G401 (cell line): ENCODE results near the gene SFXN3. TPM values are rescaled to one million over a fixed set of nuclear protein-coding genes. Genes with fewer than 3 reads are reported as not detected.

Source experiments
- DNase-seq: peaks from one replicate; pipeline ENCODE4 v3.0.0-alpha.2; 2015; ENCODE audit warnings: low spot score
- in situ Hi-C: cut with HindIII; loops from 2 replicates; pipeline ENCODE4 v1.10.0; 2016; ENCODE audit warnings: low sequenced_read_pairs, mixed read lengths
- total RNA-seq: library from RNA; depleted of rRNA; stranded (reverse); fragments of >200 nt; shearing (Covaris generic); gene quantifications from 2 replicates; pipeline ENCODE4 v1.2.3, GENCODE V29; 2014; rRNA removed

Gene SFXN3
- total RNA-seq, result 58.9 and 65.7 TPM in 2 replicates

DNA sequence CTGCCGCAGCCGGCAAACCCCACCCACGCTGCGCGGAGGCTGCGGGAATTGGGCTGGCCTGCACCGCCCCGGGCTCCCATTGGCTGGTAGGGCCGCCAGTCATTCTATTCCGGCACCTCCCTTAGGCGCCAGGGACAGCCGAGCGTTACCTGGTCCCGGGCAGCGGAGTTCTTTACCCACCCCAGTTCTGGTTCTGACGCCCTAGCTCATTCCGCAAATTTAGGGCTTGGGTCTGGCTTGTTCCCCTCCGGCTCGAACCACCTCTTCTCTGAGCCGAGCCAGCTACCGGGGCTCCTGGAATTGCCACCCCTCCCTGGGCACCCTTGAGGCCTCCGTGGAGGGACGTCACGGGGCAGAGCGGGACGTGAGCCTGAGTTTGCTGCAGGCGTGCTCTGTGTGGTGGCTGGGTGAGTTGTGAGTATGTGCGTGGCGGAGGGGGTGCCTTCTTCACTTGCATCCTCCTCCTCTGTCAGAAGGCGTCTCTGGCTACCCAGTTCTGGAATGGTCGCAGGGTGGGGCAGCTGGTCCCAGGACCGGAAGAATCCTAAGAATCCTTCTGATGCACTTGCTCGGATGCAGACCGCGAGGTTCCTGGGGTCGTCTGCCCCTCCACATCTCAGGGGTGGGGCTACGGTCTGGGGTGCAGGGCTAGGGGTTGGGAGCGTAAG is at the start of gene SFXN3, which contains the start of gene PDZD7:
Gene SFXN3 (plus strand): TSS at position 107 of the 668 bp plus-strand sequence. CDS start 3,461 bp downstream, outside the sequence.
Gene PDZD7 (minus strand): TSS at position 2 of the 668 bp plus-strand sequence. CDS start 910 bp downstream, outside the sequence.
- in situ Hi-C loops, result no loop called here
- DNase-seq, result peak; percentile 97

- DNase-seq, result peak; percentile 91
- in situ Hi-C loops, result no loop called here
Observed at GRCh38 chr10:100982916-100983830, 47.9 kb upstream of the SFXN3 start.

- in situ Hi-C loops, result no loop called here
- no peak for DNase-seq
Observed at GRCh38 chr10:100983868-100984671, 47.0 kb upstream of the SFXN3 start.

GRCh38 chr10:100984672-100985177 is 46.3 kb upstream of the SFXN3 start:
- DNase-seq, result no peak
- in situ Hi-C loops, result no loop called here

GRCh38 chr10:100985336-100985735 is 45.7 kb upstream of the SFXN3 start:
- in situ Hi-C loops, result no loop called here
- no peak for DNase-seq

- no peak for DNase-seq
- in situ Hi-C loops, result no loop called here
Observed at GRCh38 chr10:100986623-100986951, 44.4 kb upstream of the SFXN3 start.

DNA sequence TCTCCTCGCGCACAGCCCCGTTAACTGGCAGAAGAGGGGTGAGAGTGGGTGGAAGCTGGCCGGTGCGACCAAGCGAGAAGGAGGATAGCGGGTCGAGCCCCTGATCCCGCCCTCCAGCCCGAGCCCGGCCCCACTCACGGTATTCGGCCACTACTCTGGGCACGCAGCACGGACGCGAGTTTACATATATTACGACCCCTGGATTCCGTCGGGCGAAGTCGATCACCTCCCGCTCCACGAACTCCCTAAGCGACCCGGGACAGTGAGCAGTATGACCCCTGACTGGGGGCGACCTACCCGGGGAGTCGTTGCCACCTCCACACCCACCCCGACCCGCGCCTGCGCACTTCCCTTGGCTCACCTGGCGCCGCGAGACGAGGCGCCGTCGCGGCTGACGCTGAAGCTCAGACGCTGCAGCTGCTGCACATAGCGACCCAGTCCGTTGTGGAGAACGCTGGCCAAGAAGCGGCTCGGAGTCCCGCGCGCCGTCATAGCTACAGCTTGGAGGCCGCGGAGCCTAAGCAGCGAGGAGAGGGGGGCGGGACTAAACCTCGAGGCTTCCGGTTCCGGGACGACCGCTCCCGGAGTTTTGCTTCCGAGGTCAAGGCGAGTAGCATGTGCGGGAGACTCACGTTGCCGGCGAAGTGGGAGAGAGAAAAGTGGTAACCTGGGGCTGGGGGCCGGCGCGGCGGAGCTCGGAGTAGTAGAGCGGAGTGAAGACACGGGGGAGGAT is 43.9 kb upstream of the SFXN3 start, which contains the start of the genes MRPL43 and TWNK:
Gene MRPL43 (minus strand): TSS at position 546 of the 733 bp plus-strand sequence. CDS start 54 bp downstream, at position 492.
Gene TWNK (plus strand): TSS at position 592 of the 733 bp plus-strand sequence. CDS start 668 bp downstream, outside the sequence.
- DNase-seq, result peak; percentile 91
- in situ Hi-C loops, result no loop called here

DNA sequence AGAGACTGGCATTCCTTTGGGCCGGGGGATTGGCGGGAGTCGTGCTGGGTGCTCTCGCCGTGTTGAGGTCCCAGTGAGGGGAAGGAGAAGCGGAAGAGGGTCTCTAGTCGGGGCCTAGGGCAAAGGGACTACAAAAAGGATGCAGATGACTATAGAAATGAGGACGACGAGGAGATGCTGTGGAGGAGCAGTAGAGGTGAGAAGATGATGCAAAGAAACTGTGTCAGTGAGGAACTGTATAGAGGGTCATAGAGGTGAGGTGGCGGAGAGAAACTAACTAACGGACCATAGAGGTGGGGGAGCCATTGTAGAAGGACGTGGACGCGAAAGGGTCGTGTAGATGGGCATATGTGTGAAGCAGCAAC is 43.4 kb upstream of the SFXN3 start:
- DNase-seq, result no peak
- in situ Hi-C loops, result no loop called here

DNA sequence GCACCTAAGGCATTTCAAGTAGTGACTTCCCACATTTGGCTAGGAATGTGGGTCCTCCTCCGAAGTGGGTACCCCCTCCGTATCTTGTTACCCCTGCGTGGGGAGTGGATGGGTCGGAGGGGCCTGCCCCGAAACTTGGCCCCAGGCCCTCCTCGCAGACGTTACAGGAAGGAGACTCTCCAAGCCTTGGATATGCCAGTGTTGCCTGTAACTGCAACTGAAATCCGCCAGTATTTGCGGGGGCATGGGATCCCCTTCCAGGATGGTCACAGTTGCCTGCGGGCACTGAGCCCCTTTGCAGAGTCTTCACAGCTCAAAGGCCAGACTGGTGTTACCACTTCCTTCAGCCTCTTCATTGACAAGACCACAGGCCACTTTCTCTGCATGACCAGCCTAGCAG is 42.9 kb upstream of the SFXN3 start:
- in situ Hi-C loops, result no loop called here

DNA sequence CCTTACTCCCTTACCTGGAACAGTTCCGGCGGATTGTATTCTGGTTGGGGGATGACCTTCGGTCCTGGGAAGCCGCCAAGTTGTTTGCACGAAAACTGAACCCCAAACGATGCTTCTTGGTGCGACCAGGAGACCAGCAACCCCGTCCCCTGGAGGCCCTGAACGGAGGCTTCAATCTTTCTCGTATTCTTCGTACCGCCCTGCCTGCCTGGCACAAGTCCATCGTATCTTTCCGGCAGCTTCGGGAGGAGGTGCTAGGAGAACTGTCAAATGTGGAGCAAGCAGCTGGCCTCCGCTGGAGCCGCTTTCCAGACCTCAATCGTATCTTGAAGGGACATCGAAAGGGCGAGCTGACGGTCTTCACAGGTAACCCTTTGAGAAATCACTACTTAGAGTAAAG is 41.9 kb upstream of the SFXN3 start:
- in situ Hi-C loops, result no loop called here
- DNase-seq, result no peak

More for the DNA sequence above, 42.9 kb upstream of the SFXN3 start:
- DNase-seq, result no peak

- peak; percentile 69 for DNase-seq
Observed at GRCh38 chr10:100993986-100994708, 36.9 kb upstream of the SFXN3 start.

DNA sequence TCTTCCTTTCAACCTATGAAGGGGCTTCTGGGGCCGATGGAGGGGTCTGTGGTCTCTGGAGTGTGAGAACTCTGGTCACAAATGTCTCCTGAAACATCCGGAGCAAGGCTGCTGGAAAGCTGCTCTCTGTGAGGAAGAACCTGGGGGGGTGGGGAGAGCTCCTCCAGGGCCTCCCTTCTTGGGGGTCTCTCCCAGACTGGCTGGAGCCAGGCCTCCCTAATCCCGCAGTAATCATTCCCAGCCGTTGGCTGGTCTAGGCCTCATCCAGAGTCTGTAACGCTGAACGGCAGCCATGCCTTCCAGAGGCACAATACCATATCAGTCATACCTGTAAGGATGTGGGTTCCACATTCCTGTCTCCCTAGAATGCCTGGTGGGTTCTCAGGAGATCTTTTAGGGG is 35.9 kb upstream of the SFXN3 start:
- in situ Hi-C loops, result no loop called here
- no peak for DNase-seq

More at GRCh38 chr10:100993986-100994708, 36.9 kb upstream of the SFXN3 start:
- in situ Hi-C loops, result no loop called here

DNA sequence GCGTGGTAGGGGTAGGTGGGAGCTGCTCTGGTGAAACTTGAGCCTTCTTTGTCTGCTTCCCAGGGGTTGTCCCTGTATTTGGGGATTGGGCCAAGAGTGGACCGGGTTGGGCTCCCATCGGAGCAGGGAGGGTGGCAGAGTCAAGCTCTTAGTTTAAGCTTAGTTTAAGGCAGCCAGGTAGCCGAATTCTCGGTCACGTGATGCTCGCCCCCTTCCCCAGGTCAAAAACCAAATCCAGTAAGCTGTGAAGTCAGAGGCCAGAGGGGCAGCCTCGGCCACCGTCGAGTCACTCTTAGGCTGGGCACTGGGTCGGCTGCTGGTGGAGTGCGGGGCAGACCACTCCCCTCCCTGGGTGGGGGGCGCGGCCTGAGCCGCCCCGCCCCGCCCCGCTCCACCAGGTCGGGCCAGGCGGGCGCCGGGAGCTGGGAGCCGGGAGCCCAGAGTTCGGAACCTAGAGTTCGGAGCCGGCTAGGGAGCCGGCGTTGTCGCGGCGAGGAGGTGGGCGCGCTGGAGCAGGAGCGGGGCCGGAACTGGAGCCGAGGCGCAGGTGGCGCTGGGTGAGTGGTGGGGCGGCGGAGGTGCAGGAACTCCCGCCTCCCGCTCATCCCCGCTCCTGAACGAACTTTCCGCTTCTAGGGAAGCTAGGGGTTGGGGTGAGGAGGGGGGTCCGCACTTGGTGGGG is 34.2 kb upstream of the SFXN3 start:
- in situ Hi-C loops, result no loop called here
- no peak for DNase-seq

- in situ Hi-C loops, result no loop called here
- DNase-seq, result peak; percentile 66
Observed at GRCh38 chr10:100997360-100998182, 33.5 kb upstream of the SFXN3 start.

DNA sequence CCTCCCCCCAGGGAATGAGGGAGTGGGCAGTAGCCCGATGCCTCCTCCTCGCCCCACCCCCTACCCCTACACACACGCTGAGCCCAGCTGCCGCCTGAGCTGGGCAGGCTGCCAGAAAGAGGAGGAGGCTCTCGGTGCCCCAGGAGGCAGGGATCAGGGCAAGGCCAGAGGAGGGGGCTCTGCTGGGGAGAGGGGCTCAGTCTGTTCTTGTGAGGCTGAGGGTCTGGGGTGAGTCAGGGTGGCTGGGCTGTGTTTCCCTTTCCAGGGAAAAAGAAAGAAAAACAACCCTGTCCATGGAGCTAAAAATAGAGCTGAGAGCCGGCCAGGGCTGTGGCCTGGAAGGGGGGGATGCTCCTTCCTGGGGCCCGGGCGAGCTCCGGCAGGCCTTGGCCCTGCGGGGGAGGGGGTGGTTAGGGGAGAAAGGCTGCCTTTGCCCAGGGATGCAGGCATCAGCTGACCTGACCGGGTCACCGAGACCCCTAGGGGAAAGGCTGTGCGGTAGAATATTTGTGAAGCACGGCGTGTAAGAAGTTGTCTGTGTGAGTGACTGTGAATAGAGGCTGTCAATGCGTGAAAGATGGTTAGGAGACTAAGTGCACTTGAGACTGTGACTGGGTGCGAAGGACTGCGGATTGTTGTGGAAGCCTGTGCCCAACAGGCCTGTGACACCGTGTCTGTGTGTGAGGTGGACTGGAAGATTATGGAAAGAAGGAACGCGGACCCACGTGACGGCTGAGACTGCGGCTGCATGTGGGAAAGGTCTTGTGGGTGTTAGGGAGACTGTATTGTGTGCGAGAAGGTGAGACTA is 32.6 kb upstream of the SFXN3 start:
- DNase-seq, result peak; percentile 86
- in situ Hi-C loops, result no loop called here
